ENCODE measurements around the gene WWC2.

GRCh38 chr4:183173580-183174526 is 74.8 kb downstream of the WWC2 start:
- no peak for TF ChIP-seq CTCF (conservative IDR thresholded peaks at IDR 0.05; ENCODE audit: low read depth in 2 of 2)
- no peak for TF ChIP-seq JUNB (IDR thresholded peaks at IDR 0.05; ENCODE audit: unreplicated experiment)
- no peak for TF ChIP-seq POLR2AphosphoS5 (IDR thresholded peaks at IDR 0.05; ENCODE audit: low read depth)
